Measurements from ENCODE around the gene GRIN2A. TPM values are rescaled to one million over a fixed set of nuclear protein-coding genes. Genes with fewer than 3 reads are reported as not detected.

GRIN2A gene
- total RNA-seq, 2 donors from 2014 or later: 1.6 to 3.2 TPM

DNA sequence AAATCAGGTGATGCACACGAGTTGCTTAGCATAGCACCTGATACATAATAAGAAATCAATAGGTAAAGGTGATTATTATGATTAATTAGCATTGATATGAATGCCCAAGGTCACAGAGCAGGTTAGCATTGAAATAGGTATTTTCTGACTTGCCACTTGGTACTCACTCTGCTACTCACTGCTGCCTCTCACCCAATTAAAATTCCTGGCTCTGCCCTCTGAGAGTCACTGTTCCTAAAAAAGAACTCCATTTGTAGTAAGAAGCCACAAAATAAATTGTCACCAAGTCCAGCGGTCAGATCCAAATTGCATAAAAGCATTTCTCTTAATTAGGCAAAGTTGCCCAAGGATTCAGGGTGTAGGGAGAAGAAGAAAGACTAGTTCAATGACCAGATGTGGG, 8.9 kb upstream of the GRIN2A start:
- intact Hi-C loops (cut with DNase I): loop anchor here in 1 of 2 donors (1.0 kb wide), 1 partner anchor 8 kb away; no protein-coding TSS in a partner anchor
- DNase-seq (ENCODE audit: low spot score): no peak

GRCh38 chr16:10189861-10190390, 7.7 kb upstream of the GRIN2A start:
- DNase-seq (ENCODE audit: low spot score): no peak
- intact Hi-C loops (cut with DNase I): no loop called here

DNA sequence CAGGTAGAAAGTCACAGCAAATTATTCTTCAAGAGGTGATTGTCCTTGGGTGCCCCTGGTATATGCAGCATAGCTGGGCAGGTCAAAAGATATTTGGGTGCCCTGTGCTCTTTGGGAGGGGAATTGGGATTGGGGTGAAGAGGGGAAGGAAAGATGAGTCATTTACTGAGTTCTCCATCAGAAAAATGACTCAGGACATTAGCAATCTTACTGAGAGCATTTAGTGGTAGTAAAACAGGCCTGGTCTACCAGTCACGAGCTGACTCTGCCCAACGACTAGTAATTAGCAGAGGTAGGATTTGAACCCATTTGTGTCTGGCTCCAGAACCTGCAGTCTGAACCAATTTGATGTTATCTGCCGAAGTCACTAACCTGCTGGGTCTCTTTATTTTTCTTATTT, 6.0 kb upstream of the GRIN2A start:
- intact Hi-C loops (cut with DNase I): no loop called here
- DNase-seq (ENCODE audit: low spot score): no peak

DNA sequence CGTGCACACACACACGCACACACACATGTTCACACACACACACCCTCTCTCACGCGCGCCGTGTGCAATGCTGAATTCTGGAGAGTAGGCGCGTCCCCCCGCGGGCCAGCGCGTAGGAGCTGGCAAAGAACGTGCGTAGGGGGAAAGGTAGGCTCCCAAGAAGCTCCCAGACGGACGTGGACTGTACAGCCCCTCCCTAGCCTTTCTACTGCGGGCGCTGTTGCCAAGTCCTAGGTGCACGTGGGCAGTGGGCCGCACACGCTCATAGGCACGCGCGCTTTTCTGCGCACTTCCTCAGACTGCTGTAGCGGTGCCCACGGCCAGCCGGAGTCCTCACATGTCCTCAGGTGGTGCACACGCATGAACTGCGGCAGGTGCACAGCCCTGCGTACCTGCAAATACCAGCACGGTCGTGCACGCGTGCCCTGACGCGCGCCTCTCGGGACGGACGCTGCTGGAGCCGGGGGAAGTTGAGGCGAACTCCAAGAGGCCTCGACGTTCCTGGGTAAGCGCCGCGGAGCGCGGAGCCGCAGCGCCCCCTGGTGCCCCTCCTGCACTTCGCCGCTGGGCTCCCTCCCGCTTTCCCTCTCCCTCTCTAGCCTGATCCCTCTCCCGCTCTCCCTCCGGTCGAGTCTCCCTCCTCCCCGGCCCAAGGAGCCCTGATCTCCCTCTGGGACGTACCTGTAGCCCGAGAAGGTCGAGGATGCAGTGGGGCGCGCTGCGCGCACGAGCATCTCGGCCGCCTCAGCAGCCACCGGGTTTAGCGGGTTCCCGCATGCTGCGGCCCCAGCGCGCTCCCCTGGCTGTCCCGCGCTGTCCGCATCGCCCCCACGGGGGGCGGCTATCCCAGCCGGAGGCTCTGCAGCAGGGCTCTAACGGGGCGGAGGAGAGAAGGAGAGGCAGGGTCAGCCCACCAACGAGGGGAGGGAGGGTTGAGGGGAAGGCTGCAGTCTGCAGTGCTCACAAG, 749 bp downstream of the GRIN2A start:
- intact Hi-C loops (cut with DNase I): loop anchor here in 1 of 2 donors (2.0 kb wide), 1 partner anchor 533 kb away; no protein-coding TSS in a partner anchor
- peak; percentile 93 for DNase-seq (ENCODE audit: low spot score)

- intact Hi-C loops (cut with DNase I): loop anchor here (1.0 to 2.0 kb wide), 2 partner anchors 532 kb away; no protein-coding TSS in a partner anchor
- DNase-seq (ENCODE audit: low spot score): no peak
Measured at GRCh38 chr16:10180771-10181163, 1.5 kb downstream of the GRIN2A start.

DNA sequence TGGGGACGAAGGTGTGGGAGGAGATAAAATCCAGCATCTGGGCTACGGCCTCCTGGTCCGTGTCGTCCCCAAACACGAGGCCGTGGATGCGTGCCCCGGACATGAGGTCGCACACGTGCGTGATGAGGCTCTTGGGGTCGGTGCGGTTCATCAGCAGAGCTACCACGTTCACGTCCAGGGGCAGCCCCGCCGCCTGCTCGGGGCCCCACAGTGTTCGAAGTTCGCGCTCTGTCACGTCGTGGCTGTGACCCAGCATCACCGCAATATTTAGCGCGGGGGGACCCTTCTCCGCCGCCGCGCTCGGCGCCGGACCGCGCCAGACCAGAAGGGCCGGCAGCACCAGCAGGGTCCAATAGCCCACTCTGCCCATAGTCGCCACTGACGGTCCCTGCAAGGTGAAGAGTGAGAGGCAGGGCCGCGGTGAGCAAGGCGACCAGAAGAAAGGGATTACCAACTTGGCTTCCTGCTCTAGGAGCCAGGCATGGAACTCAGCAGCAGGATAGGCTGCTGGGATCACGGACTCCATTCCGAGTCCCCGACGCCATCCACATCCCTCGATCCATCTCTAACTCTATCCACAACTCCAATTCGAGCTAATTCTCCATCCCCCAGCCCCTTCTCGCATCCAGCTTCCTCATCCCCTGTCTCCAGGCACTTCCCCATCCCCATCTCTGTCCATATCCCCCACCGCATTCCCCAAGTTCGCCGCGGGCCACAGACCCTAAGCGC, 2.0 kb downstream of the GRIN2A start:
- intact Hi-C loops (cut with DNase I): loop anchor here (1.0 to 2.0 kb wide), 2 partner anchors 531 to 532 kb away; no protein-coding TSS in a partner anchor
- no peak for DNase-seq (ENCODE audit: low spot score)

- intact Hi-C loops (cut with DNase I): loop anchor here in 1 of 2 donors (10.0 kb wide), 1 partner anchor 94 kb away; no protein-coding TSS in a partner anchor
- no peak for DNase-seq (ENCODE audit: low spot score)
Measured at GRCh38 chr16:10178526-10178925, 3.7 kb downstream of the GRIN2A start.

GRCh38 chr16:10178080-10178479, 4.1 kb downstream of the GRIN2A start:
- intact Hi-C loops (cut with DNase I): loop anchor here in 1 of 2 donors (10.0 kb wide), 1 partner anchor 93 kb away; no protein-coding TSS in a partner anchor
- DNase-seq (ENCODE audit: low spot score): no peak

GRCh38 chr16:10172848-10173655, 9.2 kb downstream of the GRIN2A start:
- no peak for DNase-seq (ENCODE audit: low spot score)
- intact Hi-C loops (cut with DNase I): loop anchor here in 1 of 2 donors (10.0 kb wide), 1 partner anchor 88 kb away; no protein-coding TSS in a partner anchor

- intact Hi-C loops (cut with DNase I): loop anchor here in 1 of 2 donors (10.0 kb wide), 1 partner anchor 86 kb away; no protein-coding TSS in a partner anchor
Measured at GRCh38 chr16:10171221-10171620, 11.0 kb downstream of the GRIN2A start.

DNA sequence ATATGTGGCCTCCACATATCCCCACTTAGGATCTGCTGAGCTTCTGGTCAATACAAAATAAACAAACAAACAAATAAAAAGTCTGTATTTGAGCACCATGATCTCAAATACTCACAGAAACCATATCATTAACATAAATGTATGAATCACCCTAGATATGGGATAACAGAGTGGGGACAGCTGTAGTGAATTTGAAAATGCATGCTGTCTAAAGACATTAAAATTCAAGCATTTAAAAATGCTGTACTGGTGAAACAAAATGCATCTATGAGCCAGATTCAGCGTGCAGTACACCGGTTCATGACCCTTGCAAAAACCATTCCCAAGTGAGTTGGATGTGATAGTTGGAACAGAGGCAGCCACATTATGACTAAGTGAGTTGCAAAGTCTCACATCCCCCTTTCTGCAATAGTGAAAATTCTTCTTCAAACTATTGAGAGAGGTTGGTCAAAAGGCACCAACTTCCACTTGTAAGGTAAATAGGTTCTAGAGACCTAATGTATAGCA, 12.3 kb downstream of the GRIN2A start:
- intact Hi-C loops (cut with DNase I): loop anchor here (5.0 to 10.0 kb wide), 2 partner anchors 38 to 85 kb away; no protein-coding TSS in a partner anchor

More at GRCh38 chr16:10171221-10171620, 11.0 kb downstream of the GRIN2A start:
- DNase-seq (ENCODE audit: low spot score): no peak

GRCh38 chr16:10169031-10169430, 13.2 kb downstream of the GRIN2A start:
- intact Hi-C loops (cut with DNase I): loop anchor here in 1 of 2 donors (5.0 kb wide), 1 partner anchor 37 kb away; no protein-coding TSS in a partner anchor
- DNase-seq (ENCODE audit: low spot score): no peak

More for the DNA sequence above, 12.3 kb downstream of the GRIN2A start:
- no peak for DNase-seq (ENCODE audit: low spot score)

DNA sequence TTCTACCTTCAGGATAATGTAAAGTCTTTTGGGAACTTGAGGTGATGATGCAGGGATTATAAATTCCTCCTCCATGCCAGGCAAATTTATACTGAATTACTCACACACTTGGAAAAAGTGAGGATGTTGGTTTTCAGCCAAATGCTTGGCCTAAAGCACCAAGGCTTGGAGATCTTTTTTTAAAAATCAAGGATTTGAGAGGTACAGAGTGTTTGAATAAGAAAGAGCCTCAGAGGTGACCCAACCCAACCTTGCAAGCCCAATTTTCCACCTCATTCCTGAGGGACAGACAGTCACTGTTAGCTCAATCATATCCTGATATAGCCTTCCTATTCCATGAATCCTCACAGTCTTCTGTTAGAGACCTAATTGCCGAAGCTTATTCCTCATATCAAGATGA, 14.0 kb downstream of the GRIN2A start:
- intact Hi-C loops (cut with DNase I): loop anchor here in 1 of 2 donors (5.0 kb wide), 1 partner anchor 36 kb away; no protein-coding TSS in a partner anchor
- no peak for DNase-seq (ENCODE audit: low spot score)

DNA sequence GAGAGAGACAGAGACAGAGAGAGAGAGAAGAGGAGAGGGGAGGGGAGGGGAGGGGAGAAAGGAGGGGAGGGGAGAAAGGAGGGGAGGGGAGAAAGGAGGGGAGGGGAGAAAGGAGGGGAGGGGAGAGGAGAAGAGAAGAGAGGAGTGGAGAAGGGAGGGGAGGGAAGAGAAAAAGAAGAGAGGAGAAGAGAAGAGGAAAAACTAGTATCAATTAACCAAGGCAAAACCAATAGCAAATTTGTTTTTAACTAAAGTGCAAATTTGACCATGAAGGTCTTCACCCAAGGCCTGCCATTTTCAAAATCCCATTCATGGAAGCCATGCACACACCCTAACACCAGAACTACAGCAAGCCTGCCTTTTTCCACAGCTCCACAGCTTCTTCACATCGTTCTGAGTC, 16.6 kb downstream of the GRIN2A start:
- DNase-seq (ENCODE audit: low spot score): no peak
- intact Hi-C loops (cut with DNase I): loop anchor here in 1 of 2 donors (5.0 kb wide), 1 partner anchor 33 kb away; no protein-coding TSS in a partner anchor

DNA sequence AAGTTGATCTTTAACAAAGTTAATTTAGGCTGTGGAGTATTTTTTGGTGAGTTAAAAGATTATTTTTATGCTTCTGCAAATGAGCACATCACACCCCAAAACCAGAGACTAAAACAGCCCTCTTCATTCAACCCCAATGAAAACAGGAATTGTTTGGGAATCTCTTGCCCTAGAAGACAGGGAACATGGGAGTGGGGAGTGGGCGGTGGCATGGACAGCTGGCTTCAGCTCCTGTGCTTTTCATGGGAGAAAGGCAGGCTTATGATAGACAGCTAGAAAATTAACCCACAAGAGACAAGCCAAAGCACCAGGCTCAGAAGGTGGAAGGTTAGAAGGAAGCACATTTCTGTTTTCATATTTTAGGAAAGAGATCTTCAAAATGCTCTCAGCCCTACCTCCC, 19.2 kb downstream of the GRIN2A start:
- no peak for DNase-seq (ENCODE audit: low spot score)
- intact Hi-C loops (cut with DNase I): no loop called here

DNA sequence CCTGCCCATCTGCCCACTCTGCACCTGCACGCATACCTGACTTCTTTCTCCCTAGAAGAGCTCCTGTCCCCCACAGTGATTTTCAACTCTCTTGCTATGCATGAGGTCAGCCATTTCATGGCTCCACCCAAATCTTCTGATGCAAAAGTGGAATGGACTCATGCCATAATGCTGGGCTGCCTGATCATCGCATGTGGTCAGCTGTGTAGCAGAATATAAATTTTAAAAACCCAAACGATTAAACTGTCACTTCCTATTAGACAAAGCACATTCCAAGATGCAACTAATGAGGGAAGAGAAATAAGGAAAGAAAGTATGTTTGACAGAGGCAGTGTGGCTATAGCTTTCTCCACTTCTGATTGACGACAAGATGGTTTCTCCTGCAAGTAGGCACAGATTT, 26.1 kb downstream of the GRIN2A start:
- DNase-seq (ENCODE audit: low spot score): no peak
- intact Hi-C loops (cut with DNase I): no loop called here

DNA sequence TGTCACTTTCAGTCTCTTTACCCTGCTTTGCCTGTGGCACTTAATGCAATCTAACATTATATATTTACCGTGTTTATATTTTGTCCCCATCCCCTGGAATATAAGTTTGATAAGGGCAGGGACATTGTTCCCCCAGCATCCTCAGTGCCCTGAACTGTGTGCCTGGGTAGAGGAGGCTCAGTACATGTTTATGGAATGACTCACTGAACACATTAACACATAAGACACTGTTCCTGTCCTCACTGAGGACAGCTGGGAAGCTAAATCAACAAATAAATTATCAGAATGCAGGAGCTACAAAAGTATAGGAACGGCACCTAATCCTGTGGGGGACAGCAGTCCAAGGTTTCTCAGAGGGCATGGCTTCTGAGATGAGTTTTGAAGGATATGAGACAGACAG, 27.8 kb downstream of the GRIN2A start:
- no peak for DNase-seq (ENCODE audit: low spot score)
- intact Hi-C loops (cut with DNase I): no loop called here

- no peak for DNase-seq (ENCODE audit: low spot score)
- intact Hi-C loops (cut with DNase I): no loop called here
Measured at GRCh38 chr16:10153985-10154384, 28.2 kb downstream of the GRIN2A start.
